Type B pancreatic cell (in vitro differentiated cells): ENCODE measurements around the gene SPATA25. TPM values are rescaled to one million over a fixed set of nuclear protein-coding genes. Genes with fewer than 3 reads are reported as not detected.

Experiments
- DNase-seq: peaks from one replicate; pipeline ENCODE4 v3.0.0; 2021; ENCODE audit warnings: mixed read lengths; ENCODE audit not compliant: unreplicated experiment; ENCODE audit errors: extremely low spot score
- H3K27ac Mint-ChIP-seq: 2 replicates; pipeline ENCODE4 v1.8.0; 2021; ENCODE audit warnings: mild to moderate bottlenecking, mixed read lengths
- H3K27me3 Mint-ChIP-seq: 2 replicates; pipeline ENCODE4 v1.8.0; 2021; ENCODE audit warnings: mixed read lengths
- H3K36me3 Mint-ChIP-seq: 2 replicates; pipeline ENCODE4 v1.8.0; 2021; ENCODE audit warnings: mixed read lengths
- H3K4me1 Mint-ChIP-seq: one replicate; pipeline ENCODE4 v1.8.0; 2021; ENCODE audit warnings: mixed read lengths; ENCODE audit not compliant: unreplicated experiment
- H3K4me3 Mint-ChIP-seq: 2 replicates; pipeline ENCODE4 v1.8.0; 2021; ENCODE audit warnings: mild to moderate bottlenecking, mixed read lengths
- H3K9me3 Mint-ChIP-seq: 2 replicates; pipeline ENCODE4 v1.8.0; 2021; ENCODE audit warnings: mixed read lengths
- total RNA-seq: library from RNA; stranded (reverse); gene quantifications from 2 replicates; pipeline ENCODE4 v1.2.1, GENCODE V29; 2021; ENCODE audit warnings: low replicate concordance
- TF ChIP-seq, protein P1 (sequence below): fragments of 200-600 bp; sonication (generic); conservative IDR thresholded peaks from 2 replicates; pipeline ENCODE4 v1.5.0; 2021; ENCODE audit warnings: antibody characterized with exemption, mild to moderate bottlenecking

Gene SPATA25
- total RNA-seq, 1 donor from 2014 or later = 4.2 TPM

DNA sequence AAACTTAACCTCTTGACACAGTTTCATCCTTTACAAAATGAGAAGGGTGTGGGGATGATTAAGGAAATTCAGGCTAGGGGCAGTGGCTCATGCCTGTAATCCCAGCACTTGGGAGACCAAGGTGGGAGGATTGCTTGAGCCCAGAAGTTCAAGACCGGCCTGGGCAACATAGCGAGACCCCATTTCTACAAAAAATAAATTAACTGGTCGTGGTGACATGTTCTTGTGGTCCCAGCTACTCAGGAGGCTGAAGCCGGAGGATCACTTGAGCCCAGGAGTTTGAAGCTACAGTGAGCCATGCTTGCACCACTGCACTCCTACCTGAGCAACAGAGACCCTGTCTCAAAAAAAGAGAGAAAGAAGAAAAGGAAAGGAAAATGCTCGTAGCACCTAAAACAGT, 21.0 kb downstream of the SPATA25 start:
- Mint-ChIP-seq H3K4me3 (no peak overlapping the region), H3K9me3 (no peaks in the 10 kb centered on the region), H3K4me1 (peaks cover 6% of the 10 kb centered on the region), H3K27ac (no peak overlapping the region), H3K27me3 (no peaks in the 10 kb centered on the region), H3K36me3 (peaks cover 4% of the 10 kb centered on the region)
- TF ChIP-seq, protein P1, sequence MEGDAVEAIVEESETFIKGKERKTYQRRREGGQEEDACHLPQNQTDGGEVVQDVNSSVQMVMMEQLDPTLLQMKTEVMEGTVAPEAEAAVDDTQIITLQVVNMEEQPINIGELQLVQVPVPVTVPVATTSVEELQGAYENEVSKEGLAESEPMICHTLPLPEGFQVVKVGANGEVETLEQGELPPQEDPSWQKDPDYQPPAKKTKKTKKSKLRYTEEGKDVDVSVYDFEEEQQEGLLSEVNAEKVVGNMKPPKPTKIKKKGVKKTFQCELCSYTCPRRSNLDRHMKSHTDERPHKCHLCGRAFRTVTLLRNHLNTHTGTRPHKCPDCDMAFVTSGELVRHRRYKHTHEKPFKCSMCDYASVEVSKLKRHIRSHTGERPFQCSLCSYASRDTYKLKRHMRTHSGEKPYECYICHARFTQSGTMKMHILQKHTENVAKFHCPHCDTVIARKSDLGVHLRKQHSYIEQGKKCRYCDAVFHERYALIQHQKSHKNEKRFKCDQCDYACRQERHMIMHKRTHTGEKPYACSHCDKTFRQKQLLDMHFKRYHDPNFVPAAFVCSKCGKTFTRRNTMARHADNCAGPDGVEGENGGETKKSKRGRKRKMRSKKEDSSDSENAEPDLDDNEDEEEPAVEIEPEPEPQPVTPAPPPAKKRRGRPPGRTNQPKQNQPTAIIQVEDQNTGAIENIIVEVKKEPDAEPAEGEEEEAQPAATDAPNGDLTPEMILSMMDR = no peak
- no peak for DNase-seq

DNA sequence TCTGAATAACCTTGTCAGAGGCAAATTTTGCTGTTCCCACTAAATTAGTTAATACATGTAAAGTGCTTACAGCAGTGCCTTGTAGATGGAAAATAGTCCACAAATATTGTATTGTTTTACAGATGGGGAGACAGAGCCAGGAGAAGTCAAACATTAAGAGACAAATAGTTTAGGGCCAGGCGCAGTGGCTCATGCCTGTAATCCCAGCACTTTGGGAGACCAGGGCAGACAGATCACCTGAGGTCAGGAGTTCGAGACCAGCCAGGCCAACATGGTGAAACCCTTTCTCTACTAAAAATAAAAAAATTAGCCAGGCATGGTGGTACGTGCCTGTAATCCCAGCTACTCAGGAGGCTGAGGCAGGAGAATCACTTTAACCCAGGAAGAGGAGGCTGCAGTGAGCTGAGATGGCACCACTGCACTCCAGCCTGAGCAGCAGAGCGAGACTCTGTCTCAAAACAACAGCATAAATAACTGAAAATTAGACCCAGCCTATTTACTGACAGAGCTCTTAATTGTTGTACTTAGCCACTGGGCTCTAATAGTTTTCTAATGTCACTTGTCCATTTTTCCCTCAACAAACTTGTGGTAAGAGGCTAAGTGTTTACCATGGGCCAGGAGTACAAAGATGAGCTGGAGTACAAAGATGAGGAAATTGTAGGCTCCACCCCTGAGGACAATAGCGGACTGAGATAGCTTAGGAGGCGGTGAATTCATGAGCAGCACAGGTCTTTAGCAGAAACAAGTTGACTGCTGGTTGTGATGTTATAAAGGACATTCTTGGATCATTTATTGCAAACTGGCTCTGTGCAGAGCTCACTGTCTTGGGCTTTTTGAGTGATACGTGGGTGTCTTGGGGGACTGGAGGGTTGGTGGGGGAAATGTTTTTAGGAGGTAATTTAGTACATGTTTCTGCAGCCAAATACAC, 23.6 kb downstream of the SPATA25 start:
- Mint-ChIP-seq H3K36me3 (peaks cover 4% of the 10 kb centered on the region), H3K27ac (peak overlapping the region; percentile 64), H3K27me3 (no peaks in the 10 kb centered on the region), H3K4me3 (no peak overlapping the region), H3K9me3 (no peaks in the 10 kb centered on the region), H3K4me1 (peaks cover 14% of the 10 kb centered on the region)
- DNase-seq = no peak
- TF ChIP-seq, protein P1 = no peak

DNA sequence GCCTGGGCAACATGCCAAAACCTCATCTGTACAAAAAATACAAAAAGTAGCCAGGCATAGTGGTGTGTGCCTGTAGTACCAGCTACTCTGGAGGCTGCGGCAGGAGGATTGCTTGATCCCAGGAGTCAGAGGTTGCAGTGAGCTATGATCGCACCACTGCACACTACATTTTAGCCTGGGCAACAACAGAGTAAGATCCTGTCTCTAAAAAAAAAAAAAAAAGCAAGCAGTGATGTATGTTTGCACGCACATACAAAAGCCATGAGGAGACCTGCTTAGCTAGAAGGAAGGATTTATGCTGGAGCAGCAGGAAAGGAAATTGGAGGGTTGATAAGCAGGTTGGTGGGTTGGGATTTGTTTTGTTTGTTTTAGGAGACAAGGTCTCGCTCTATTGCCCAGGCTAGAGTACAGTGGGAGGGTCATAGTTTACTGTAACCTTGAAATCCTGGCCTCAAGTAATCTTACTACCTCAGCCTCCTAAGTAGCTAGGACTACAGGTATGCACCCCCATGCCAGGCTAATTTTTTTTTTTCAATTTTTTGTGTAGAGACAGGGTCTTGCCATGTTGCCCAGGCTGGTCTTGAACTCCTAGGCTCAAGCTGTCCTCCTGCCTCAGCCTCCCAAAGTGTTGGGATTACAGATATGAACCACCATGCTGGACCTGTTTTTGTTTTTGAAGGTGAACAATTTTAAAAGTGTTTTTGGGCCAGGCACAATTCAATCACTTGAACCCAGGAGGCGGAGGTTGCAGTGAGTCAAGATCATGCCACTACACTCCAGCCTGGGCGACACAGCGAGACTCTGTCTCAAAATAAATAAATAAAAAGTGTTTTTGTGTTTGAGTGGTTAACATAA, 26.0 kb downstream of the SPATA25 start:
- TF ChIP-seq, protein P1 = no peak

DNA sequence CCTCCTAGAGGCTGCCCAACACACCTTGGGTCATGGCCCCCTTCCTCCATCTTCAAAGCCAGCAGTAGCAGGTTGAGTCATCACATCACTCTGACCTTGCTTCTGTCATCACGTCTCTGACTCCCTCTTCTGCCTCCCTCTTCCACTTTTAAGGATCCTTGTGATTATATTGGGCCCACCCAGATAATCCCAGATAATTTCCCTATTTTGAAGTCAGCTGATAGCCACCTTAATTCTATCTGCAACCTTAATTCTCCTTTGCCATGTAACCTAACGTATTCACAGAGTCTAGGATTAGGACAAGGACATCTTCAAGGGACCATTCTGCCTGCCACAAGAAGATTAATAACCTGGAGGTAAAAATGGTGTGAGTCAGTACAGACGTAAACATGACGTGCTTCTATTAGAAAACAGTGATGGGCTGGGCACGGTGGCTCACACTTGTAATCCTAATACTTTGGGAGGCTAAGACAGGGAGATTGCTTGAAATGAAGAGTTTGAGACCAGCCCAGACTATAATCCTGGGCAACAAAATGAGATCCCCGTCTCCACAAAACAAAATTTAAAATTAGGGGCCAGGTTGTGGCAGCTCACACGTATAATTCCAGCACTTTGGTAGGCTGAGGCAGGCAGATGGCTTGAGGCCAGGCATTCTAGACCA, 26.7 kb downstream of the SPATA25 start:
- Mint-ChIP-seq H3K4me1 (peaks cover 31% of the 10 kb centered on the region), H3K27ac (peak overlapping the region; percentile 7), H3K4me3 (peak overlapping the region; percentile 27), H3K9me3 (no peaks in the 10 kb centered on the region), H3K36me3 (peaks cover 4% of the 10 kb centered on the region), H3K27me3 (no peaks in the 10 kb centered on the region)
- TF ChIP-seq, protein P1 = no peak
- DNase-seq = no peak

More for the DNA sequence above, 26.0 kb downstream of the SPATA25 start:
- no peak overlapping the region for H3K4me3 Mint-ChIP-seq
- no peaks in the 10 kb centered on the region for H3K9me3 Mint-ChIP-seq
- H3K27me3 Mint-ChIP-seq = no peaks in the 10 kb centered on the region
- H3K27ac Mint-ChIP-seq = peak overlapping the region; percentile 7
- DNase-seq = no peak
- peaks cover 4% of the 10 kb centered on the region for H3K36me3 Mint-ChIP-seq
- H3K4me1 Mint-ChIP-seq = peaks cover 30% of the 10 kb centered on the region

DNA sequence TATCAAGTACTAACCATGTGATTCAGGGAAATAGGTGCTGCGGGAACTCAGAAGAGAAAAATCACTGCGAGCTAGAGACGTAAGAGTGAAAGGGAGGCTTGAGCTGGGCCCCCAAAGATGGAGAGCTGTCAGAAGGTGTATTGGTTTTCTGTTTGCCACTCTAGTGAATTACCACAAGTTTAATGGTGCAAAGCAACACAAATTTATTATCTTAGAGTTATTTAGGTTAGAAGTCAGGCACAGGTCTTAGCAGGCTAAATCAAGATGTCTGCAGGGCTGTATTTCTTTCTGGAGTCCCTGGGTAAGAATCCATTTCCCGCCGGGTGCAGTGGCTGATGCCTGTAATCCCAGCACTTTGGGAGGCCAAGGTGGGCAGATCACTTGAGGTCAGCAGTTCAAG, 27.5 kb downstream of the SPATA25 start:
- TF ChIP-seq, protein P1 = no peak
- H3K9me3 Mint-ChIP-seq = no peaks in the 10 kb centered on the region
- no peak overlapping the region for H3K27ac Mint-ChIP-seq
- no peak overlapping the region for H3K4me3 Mint-ChIP-seq
- peaks cover 4% of the 10 kb centered on the region for H3K36me3 Mint-ChIP-seq
- no peak for DNase-seq
- H3K27me3 Mint-ChIP-seq = no peaks in the 10 kb centered on the region
- peaks cover 31% of the 10 kb centered on the region for H3K4me1 Mint-ChIP-seq
